Common myeloid progenitor, CD34-positive (primary cell): ENCODE results near the gene HRH1.

ENCODE experiments used
- CTCF ChIA-PET: fragments of 350-600 bp; sonication (Branson Sonifier 250); formaldehyde crosslinking; loops from one replicate; lab custom pipeline; 2021; ENCODE audit warnings: antibody characterized with exemption; lab: Charles Lee
- POLR2A ChIA-PET: fragments of 350-600 bp; sonication (Branson Sonifier 250); formaldehyde crosslinking; loops from one replicate; lab custom pipeline; 2021; ENCODE audit warnings: antibody characterized with exemption; lab: Charles Lee
- DNase-seq, 3 donors: peaks; one replicate each; pipeline versions ENCODE4 v3.0.0 to v3.0.0-alpha.2; 2013
- H3K27ac ChIP-seq, 2 experiments: 1 replicate in 1 of 2; 2 replicates in 1 of 2; pipeline ENCODE4 v1.7.0; 2013; ENCODE audit warnings: inconsistent platforms in 2 of 2, low read length in 2 of 2, mild to moderate bottlenecking in 2 of 2, low read depth in 1 of 2, moderate library complexity in 1 of 2; ENCODE audit not compliant: severe bottlenecking in 2 of 2, insufficient read depth in 1 of 2, poor library complexity in 1 of 2
- H3K27me3 ChIP-seq, 5 experiments: replicated peaks in 2 of 5; 1 replicate in 3 of 5; 2 replicates in 2 of 5; pipeline versions ENCODE4 v1.6.1 to v1.7.0; 2013; ENCODE audit warnings: low read length in 4 of 5, mild to moderate bottlenecking in 2 of 5, moderate library complexity in 2 of 5, inconsistent platforms in 1 of 5; ENCODE audit not compliant: insufficient read depth in 5 of 5, control insufficient read depth in 4 of 5
- H3K36me3 ChIP-seq, 4 experiments: 1 replicate in 2 of 4; 2 replicates in 2 of 4; pipeline versions ENCODE4 v1.6.1 to v1.7.0; 2013; ENCODE audit warnings: low read length in 3 of 4, control low read depth in 1 of 4, mild to moderate bottlenecking in 1 of 4; ENCODE audit not compliant: control insufficient read depth in 4 of 4, insufficient read depth in 4 of 4
- H3K4me1 ChIP-seq, 4 experiments: 1 replicate in 3 of 4; 2 replicates in 1 of 4; pipeline versions ENCODE4 v1.6.1 to v1.7.1; 2013; ENCODE audit warnings: low read length in 3 of 4, mild to moderate bottlenecking in 3 of 4, control low read depth in 1 of 4, inconsistent platforms in 1 of 4, moderate library complexity in 1 of 4; ENCODE audit not compliant: control insufficient read depth in 4 of 4, insufficient read depth in 4 of 4; ENCODE audit errors: control extremely low read depth in 1 of 4
- H3K4me3 ChIP-seq, 7 experiments: 1 replicate in 4 of 7; 2 replicates in 3 of 7; pipeline versions ENCODE4 v1.5.1 to v1.7.0; 2013; ENCODE audit warnings: mild to moderate bottlenecking in 7 of 7, low read length in 6 of 7, moderate library complexity in 6 of 7, inconsistent platforms in 2 of 7, low read depth in 2 of 7, control low read depth in 1 of 7; ENCODE audit not compliant: insufficient read depth in 4 of 7, control insufficient read depth in 1 of 7; ENCODE audit errors: extremely low read depth in 1 of 7
- H3K9me3 ChIP-seq, 5 experiments: 1 replicate in 4 of 5; 2 replicates in 1 of 5; pipeline versions ENCODE4 v1.6.1 to v1.7.1; 2013; ENCODE audit warnings: low read length in 4 of 5, mild to moderate bottlenecking in 2 of 5, inconsistent platforms in 1 of 5, low read depth in 1 of 5, moderate library complexity in 1 of 5; ENCODE audit not compliant: control insufficient read depth in 4 of 5, insufficient read depth in 2 of 5; ENCODE audit errors: control extremely low read depth in 1 of 5
- WGBS: methylation state at CpG from one replicate; pipeline ENCODE4 v1.1.5; 2013; ENCODE audit not compliant: insufficient coverage; 5-methylcytosine and 5-hydroxymethylcytosine counted together

The HRH1 gene

GRCh38 chr3:11132861-11133260 lies 21.4 kb upstream of the HRH1 start:
- CTCF ChIA-PET = no interaction called here
- H3K9me3 ChIP-seq = no peaks in the 10 kb centered on the region
- H3K4me3 ChIP-seq = no peak overlapping the region
- H3K27ac ChIP-seq = no peak overlapping the region
- H3K4me1 ChIP-seq = peaks cover 0 to 2% (median 0%) of the 10 kb centered on the region in 4 experiments
- H3K36me3 ChIP-seq = no peaks in the 10 kb centered on the region
- no peak for DNase-seq
- no peaks in the 10 kb centered on the region for H3K27me3 ChIP-seq
- 97% methylated on average over 4 of the region's 4 CpGs for WGBS
- POLR2A ChIA-PET = no interaction called here

- Histone ChIP-seq H3K27me3 (no peaks in the 10 kb centered on the region), H3K27ac (no peak overlapping the region), H3K36me3 (no peaks in the 10 kb centered on the region), H3K9me3 (no peaks in the 10 kb centered on the region), H3K4me1 (peaks cover 2 to 8% (median 3%) of the 10 kb centered on the region in 4 experiments), H3K4me3 (no peak overlapping the region)
- POLR2A ChIA-PET = no interaction called here
- no peak for DNase-seq
- 82% methylated on average over 2 of the region's 2 CpGs for WGBS
- CTCF ChIA-PET = no interaction called here
Observed at GRCh38 chr3:11134794-11135193, 19.5 kb upstream of the HRH1 start.

GRCh38 chr3:11136116-11136515 lies 18.2 kb upstream of the HRH1 start:
- 96% methylated on average over 2 of the region's 3 CpGs for whole genome bisulfite sequencing
- Histone ChIP-seq H3K27ac (no peak overlapping the region), H3K9me3 (no peaks in the 10 kb centered on the region), H3K4me3 (no peak overlapping the region), H3K4me1 (peaks cover 8 to 21% (median 16%) of the 10 kb centered on the region in 4 experiments), H3K36me3 (no peaks in the 10 kb centered on the region), H3K27me3 (no peaks in the 10 kb centered on the region)
- ChIA-PET POLR2A (no interaction called here), CTCF (no interaction called here)
- DNase-seq = no peak

- Histone ChIP-seq H3K27me3 (no peaks in the 10 kb centered on the region), H3K36me3 (no peaks in the 10 kb centered on the region), H3K4me1 (peaks cover 8 to 30% (median 18%) of the 10 kb centered on the region in 4 experiments), H3K4me3 (no peak overlapping the region), H3K9me3 (no peaks in the 10 kb centered on the region), H3K27ac (no peak overlapping the region)
- WGBS = 97% methylated on average over 20 of the region's 22 CpGs
- POLR2A ChIA-PET = no interaction called here
- CTCF ChIA-PET = no interaction called here
- DNase-seq = peak in 1 of 3 donors; percentile 18
Observed at GRCh38 chr3:11136830-11137626, 17.3 kb upstream of the HRH1 start.

GRCh38 chr3:11137627-11137959 lies 16.7 kb upstream of the HRH1 start:
- CTCF ChIA-PET = no interaction called here
- H3K27ac ChIP-seq = no peak overlapping the region
- no peaks in the 10 kb centered on the region for H3K9me3 ChIP-seq
- H3K4me3 ChIP-seq = no peak overlapping the region
- 77% methylated on average over 5 of the region's 6 CpGs for WGBS
- H3K36me3 ChIP-seq = no peaks in the 10 kb centered on the region
- no peaks in the 10 kb centered on the region for H3K27me3 ChIP-seq
- peaks cover 8 to 30% (median 18%) of the 10 kb centered on the region in 4 experiments for H3K4me1 ChIP-seq
- no peak for DNase-seq
- POLR2A ChIA-PET = no interaction called here

GRCh38 chr3:11138371-11138770 lies 15.9 kb upstream of the HRH1 start:
- Histone ChIP-seq H3K9me3 (no peaks in the 10 kb centered on the region), H3K4me1 (peaks cover 8 to 30% (median 18%) of the 10 kb centered on the region in 4 experiments), H3K27ac (no peak overlapping the region), H3K27me3 (no peaks in the 10 kb centered on the region), H3K4me3 (no peak overlapping the region), H3K36me3 (no peaks in the 10 kb centered on the region)
- POLR2A ChIA-PET = no interaction called here
- CTCF ChIA-PET = interaction anchor here (1.1 kb wide), 1 partner anchor 11 kb away, joined by 3 read pairs; no protein-coding TSS in a partner anchor
- no peak for DNase-seq
- 90% methylated on average over 1 of the region's 2 CpGs for WGBS

- H3K27ac ChIP-seq = no peak overlapping the region
- peak overlapping the region in 4 of 7 experiments; percentile 19 to 38 (median 22) for H3K4me3 ChIP-seq
- WGBS = 8% methylated on average over 12 of the region's 13 CpGs
- no peaks in the 10 kb centered on the region for H3K36me3 ChIP-seq
- DNase-seq = peak; percentile 65 to 88 (median 86)
- ChIA-PET CTCF (interaction anchor here (2.0 to 2.6 kb wide), 3 partner anchors 12 to 20 kb away, joined by 7 to 10 read pairs (median 8); partner anchors contain the start of gene HRH1), POLR2A (interaction anchor here (0.9 kb wide), 1 partner anchor 52 kb away, joined by 3 read pairs; no protein-coding TSS in a partner anchor)
- H3K27me3 ChIP-seq = no peaks in the 10 kb centered on the region
- peaks cover 8 to 33% (median 19%) of the 10 kb centered on the region in 4 experiments for H3K4me1 ChIP-seq
- H3K9me3 ChIP-seq = no peaks in the 10 kb centered on the region
Observed at GRCh38 chr3:11140030-11140712, 14.1 kb upstream of the HRH1 start.
